Medulla oblongata (tissue), 1 donor: ENCODE results near the gene KRT1.

Experiments used
- DNase-seq: peaks from one replicate; pipeline ENCODE4 v3.0.0-alpha.2; 2015; ENCODE audit errors: extremely low spot score

Gene KRT1

GRCh38 chr12:52698651-52699340 is 18.6 kb upstream of the KRT1 start:
- DNase-seq = no peak

- DNase-seq = no peak
These were observed 16.9 kb upstream of the KRT1 start for GRCh38 chr12:52697058-52697582.

GRCh38 chr12:52696588-52696987 is 16.4 kb upstream of the KRT1 start:
- DNase-seq = no peak

- DNase-seq = no peak
These were observed 14.8 kb upstream of the KRT1 start for GRCh38 chr12:52695039-52695438.

GRCh38 chr12:52694151-52694550 is 13.9 kb upstream of the KRT1 start:
- DNase-seq = no peak

GRCh38 chr12:52693261-52693660 is 13.1 kb upstream of the KRT1 start:
- DNase-seq = no peak

- DNase-seq = no peak
These were observed 12.0 kb upstream of the KRT1 start for GRCh38 chr12:52692254-52692653.

- DNase-seq = no peak
These were observed 11.6 kb upstream of the KRT1 start for GRCh38 chr12:52691841-52692150.

- no peak for DNase-seq
These were observed 11.1 kb upstream of the KRT1 start for GRCh38 chr12:52691076-52691840.

- DNase-seq = no peak
These were observed 10.3 kb upstream of the KRT1 start for GRCh38 chr12:52690351-52691075.

- no peak for DNase-seq
These were observed 9.7 kb upstream of the KRT1 start for GRCh38 chr12:52689936-52690335.

- no peak for DNase-seq
These were observed 9.0 kb upstream of the KRT1 start for GRCh38 chr12:52689239-52689638.

- no peak for DNase-seq
These were observed 8.3 kb upstream of the KRT1 start for GRCh38 chr12:52688481-52688880.

- DNase-seq = no peak
These were observed 7.5 kb upstream of the KRT1 start for GRCh38 chr12:52687497-52688385.

GRCh38 chr12:52686756-52687487 is 6.7 kb upstream of the KRT1 start:
- no peak for DNase-seq

- DNase-seq = no peak
These were observed 5.9 kb upstream of the KRT1 start for GRCh38 chr12:52686063-52686462.

GRCh38 chr12:52685406-52685890 is 5.2 kb upstream of the KRT1 start:
- no peak for DNase-seq

GRCh38 chr12:52684431-52684830 is 4.2 kb upstream of the KRT1 start:
- no peak for DNase-seq

GRCh38 chr12:52683575-52684300 is 3.5 kb upstream of the KRT1 start:
- no peak for DNase-seq

- DNase-seq = peak; percentile 5
These were observed 2.8 kb upstream of the KRT1 start for GRCh38 chr12:52682938-52683574.
